Esophagus squamous epithelium (tissue), 4 donors: ENCODE data around the gene RTF1.

ENCODE experiments used
- POLR2A ChIP-seq, 4 donors: fragments of 450-650 bp; IDR thresholded peaks; one replicate each; pipeline ENCODE4 v1.6.1; 2017; ENCODE audit warnings: antibody characterized with exemption in 4 of 4, mild to moderate bottlenecking in 4 of 4, moderate library complexity in 3 of 4
- TF ChIP-seq, protein P1 (sequence below), 6 experiments: fragments of 450-650 bp in 4 of 6; fragments of 200-600 bp in 2 of 6; sonication (generic) in 2 of 6; IDR thresholded peaks; one replicate each; pipeline ENCODE4 v1.5.1; 2016 to 2019; ENCODE audit warnings: antibody characterized with exemption in 6 of 6, mild to moderate bottlenecking in 4 of 6, moderate library complexity in 4 of 6

DNA sequence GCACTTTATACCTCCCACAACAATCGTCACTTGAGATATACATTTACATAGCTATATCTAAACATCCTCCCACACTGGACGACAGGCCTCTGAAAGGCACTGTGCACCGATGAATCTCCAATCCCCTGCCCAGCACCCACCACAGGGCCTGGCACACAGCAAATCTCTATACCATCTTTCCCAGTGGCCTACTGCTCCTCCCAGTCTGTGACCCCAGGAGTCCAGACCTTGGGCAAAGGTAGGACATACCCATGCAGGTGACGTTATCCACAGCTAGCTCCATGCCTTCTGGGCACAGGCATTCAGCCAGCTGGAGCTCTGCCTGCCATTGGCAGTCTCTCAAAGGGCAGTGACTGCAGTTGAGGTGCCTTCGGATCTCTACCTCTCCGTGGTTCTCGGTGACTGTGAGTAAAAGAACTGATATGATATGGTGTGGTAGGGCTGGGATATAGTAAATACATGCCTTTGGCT, 91.0 kb downstream of the RTF1 start:
- TF ChIP-seq, protein P1, sequence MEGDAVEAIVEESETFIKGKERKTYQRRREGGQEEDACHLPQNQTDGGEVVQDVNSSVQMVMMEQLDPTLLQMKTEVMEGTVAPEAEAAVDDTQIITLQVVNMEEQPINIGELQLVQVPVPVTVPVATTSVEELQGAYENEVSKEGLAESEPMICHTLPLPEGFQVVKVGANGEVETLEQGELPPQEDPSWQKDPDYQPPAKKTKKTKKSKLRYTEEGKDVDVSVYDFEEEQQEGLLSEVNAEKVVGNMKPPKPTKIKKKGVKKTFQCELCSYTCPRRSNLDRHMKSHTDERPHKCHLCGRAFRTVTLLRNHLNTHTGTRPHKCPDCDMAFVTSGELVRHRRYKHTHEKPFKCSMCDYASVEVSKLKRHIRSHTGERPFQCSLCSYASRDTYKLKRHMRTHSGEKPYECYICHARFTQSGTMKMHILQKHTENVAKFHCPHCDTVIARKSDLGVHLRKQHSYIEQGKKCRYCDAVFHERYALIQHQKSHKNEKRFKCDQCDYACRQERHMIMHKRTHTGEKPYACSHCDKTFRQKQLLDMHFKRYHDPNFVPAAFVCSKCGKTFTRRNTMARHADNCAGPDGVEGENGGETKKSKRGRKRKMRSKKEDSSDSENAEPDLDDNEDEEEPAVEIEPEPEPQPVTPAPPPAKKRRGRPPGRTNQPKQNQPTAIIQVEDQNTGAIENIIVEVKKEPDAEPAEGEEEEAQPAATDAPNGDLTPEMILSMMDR (IDR thresholded peaks at IDR 0.05) = no peak
- no peak for TF ChIP-seq POLR2A (IDR thresholded peaks at IDR 0.05)
